NCI-H1417 (cell line): Measurements from ENCODE around the gene POLR2A.

Experiments used
- DNase-seq, 3 experiments: peaks; one replicate each; lab custom pipeline; 2025; lab: John Stamatoyannopoulos, UW

The POLR2A gene

GRCh38 chr17:7484067-7484918, at the start of gene POLR2A:
POLR2A (plus strand) TSS chr17:7484366.
- peak; percentile 91 to 97 (median 93) for DNase-seq

- peak in 1 of 3 experiments; percentile 56 for DNase-seq
These were observed 48.2 kb upstream of the POLR2A start for GRCh38 chr17:7435676-7436555.

- DNase-seq: peak; percentile 52 to 79 (median 77)
These were observed 47.4 kb upstream of the POLR2A start for GRCh38 chr17:7436556-7437368.

GRCh38 chr17:7437369-7437863, 46.8 kb upstream of the POLR2A start:
- no peak for DNase-seq

- DNase-seq: no peak
These were observed 46.1 kb upstream of the POLR2A start for GRCh38 chr17:7437950-7438614.

- no peak for DNase-seq
These were observed 45.3 kb upstream of the POLR2A start for GRCh38 chr17:7438656-7439460.

GRCh38 chr17:7439462-7440112, 44.6 kb upstream of the POLR2A start, which contains the start of gene FGF11:
FGF11 (plus strand) TSS chr17:7439512; CDS start chr17:7439621, 109 bp downstream.
- DNase-seq: peak in 2 of 3 experiments; percentile 11 to 31

GRCh38 chr17:7440113-7440833, 43.9 kb upstream of the POLR2A start:
- peak in 2 of 3 experiments; percentile 63 to 79 for DNase-seq

GRCh38 chr17:7440834-7441195, 43.4 kb upstream of the POLR2A start:
- peak in 2 of 3 experiments; percentile 61 to 76 for DNase-seq

- DNase-seq: no peak
These were observed 42.9 kb upstream of the POLR2A start for GRCh38 chr17:7441266-7441665.

GRCh38 chr17:7442142-7442541, 42.0 kb upstream of the POLR2A start:
- no peak for DNase-seq

- no peak for DNase-seq
These were observed 40.4 kb upstream of the POLR2A start for GRCh38 chr17:7443499-7444485.

- DNase-seq: peak in 1 of 3 experiments; percentile 6
These were observed 39.2 kb upstream of the POLR2A start, which contains the start of gene CHRNB1 for GRCh38 chr17:7444682-7445618. CHRNB1 (plus strand) TSS chr17:7445061; CDS start chr17:7445128, 67 bp downstream.

- DNase-seq: no peak
These were observed 38.6 kb upstream of the POLR2A start for GRCh38 chr17:7445619-7445968.

- no peak for DNase-seq
These were observed 35.7 kb upstream of the POLR2A start for GRCh38 chr17:7448461-7448860.

GRCh38 chr17:7459961-7460545, 24.1 kb upstream of the POLR2A start:
- DNase-seq: no peak
